Neural progenitor cell (in vitro differentiated cells): ENCODE results near the gene TRA2A.

Source experiments
- EZH2 ChIP-seq: fragments of 200-600 bp; sonication (generic); IDR thresholded peaks from 2 replicates; pipeline ENCODE4 v1.6.1; 2017; ENCODE audit warnings: antibody characterized with exemption, mild to moderate bottlenecking, moderate library complexity
- EZH2phosphoT487 ChIP-seq: fragments of 200-600 bp; sonication (generic); IDR thresholded peaks from 2 replicates; pipeline ENCODE4 v1.6.1; 2017; ENCODE audit warnings: antibody characterized with exemption
- TF ChIP-seq, protein P1 (sequence below): fragments of 200-600 bp; sonication (generic); IDR thresholded peaks from 2 replicates; pipeline ENCODE4 v1.5.1; 2017; ENCODE audit warnings: antibody characterized with exemption, mild to moderate bottlenecking

DNA sequence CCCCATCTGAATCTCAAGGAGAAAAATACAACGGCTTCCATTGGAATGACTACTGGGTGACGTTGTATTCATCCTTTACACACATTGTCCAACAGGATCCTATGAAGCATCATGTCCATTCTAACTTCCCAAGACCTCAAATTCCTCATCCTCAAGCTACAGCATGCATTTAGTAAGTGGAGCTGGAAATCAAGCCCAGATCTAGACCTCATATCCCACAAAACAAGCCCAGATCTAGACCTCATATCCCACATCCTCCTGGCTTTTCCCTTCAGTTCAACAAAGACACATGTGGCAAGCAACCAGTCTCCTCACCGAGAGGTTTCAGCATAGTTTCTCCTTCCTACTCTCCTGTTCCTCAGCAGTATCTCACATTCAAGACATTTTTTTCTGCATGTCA lies 73.7 kb downstream of the TRA2A start:
- TF ChIP-seq, protein P1, sequence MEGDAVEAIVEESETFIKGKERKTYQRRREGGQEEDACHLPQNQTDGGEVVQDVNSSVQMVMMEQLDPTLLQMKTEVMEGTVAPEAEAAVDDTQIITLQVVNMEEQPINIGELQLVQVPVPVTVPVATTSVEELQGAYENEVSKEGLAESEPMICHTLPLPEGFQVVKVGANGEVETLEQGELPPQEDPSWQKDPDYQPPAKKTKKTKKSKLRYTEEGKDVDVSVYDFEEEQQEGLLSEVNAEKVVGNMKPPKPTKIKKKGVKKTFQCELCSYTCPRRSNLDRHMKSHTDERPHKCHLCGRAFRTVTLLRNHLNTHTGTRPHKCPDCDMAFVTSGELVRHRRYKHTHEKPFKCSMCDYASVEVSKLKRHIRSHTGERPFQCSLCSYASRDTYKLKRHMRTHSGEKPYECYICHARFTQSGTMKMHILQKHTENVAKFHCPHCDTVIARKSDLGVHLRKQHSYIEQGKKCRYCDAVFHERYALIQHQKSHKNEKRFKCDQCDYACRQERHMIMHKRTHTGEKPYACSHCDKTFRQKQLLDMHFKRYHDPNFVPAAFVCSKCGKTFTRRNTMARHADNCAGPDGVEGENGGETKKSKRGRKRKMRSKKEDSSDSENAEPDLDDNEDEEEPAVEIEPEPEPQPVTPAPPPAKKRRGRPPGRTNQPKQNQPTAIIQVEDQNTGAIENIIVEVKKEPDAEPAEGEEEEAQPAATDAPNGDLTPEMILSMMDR: no peak
- TF ChIP-seq EZH2 (no peak), EZH2phosphoT487 (no peak)
